Measurements from ENCODE around the gene PCDHA13. TPM values are rescaled to one million over a fixed set of nuclear protein-coding genes. Genes with fewer than 3 reads are reported as not detected.
A peak's percentile ranks its signal among the peaks of the same experiment; 100 is the strongest.
"Not testable (repeated sequence)": the region's sequence is repeated elsewhere in the genome, so short reads cannot be mapped to it uniquely, and the experiment has no call there.

The PCDHA13 gene
- total RNA-seq, result 1 to 10 TPM in 3 of 4 donors, under 1 TPM in 1; 0.66 to 3.0 (median 1.7) TPM

- peaks cover 0 to 54% (median 5%) of the 10 kb centered on the region in 4 donors for H3K9me3 ChIP-seq
- no peak for DNase-seq (ENCODE audit: low spot score in 2 of 2)
- no peak within 1 kb of the TSS for H3K27ac ChIP-seq
- no peaks in the 10 kb centered on the region for H3K27me3 ChIP-seq
- 7 to 12% methylated on average over 26 to 35 of the region's 35 CpGs for WGBS, 2 donors
- peak within 1 kb of the TSS in 3 of 4 donors; percentile 7 to 35 (median 7) for H3K4me3 ChIP-seq
- H3K4me1 ChIP-seq, result no peaks in the 10 kb centered on the region
- no peak for TF ChIP-seq EP300 (IDR thresholded peaks at IDR 0.05)
- TF ChIP-seq POLR2A (IDR thresholded peaks at IDR 0.05), result no peak
- peak in 3 of 5 experiments; percentile 24 to 42 (median 33) for TF ChIP-seq CTCF (IDR thresholded peaks at IDR 0.05)
- H3K36me3 ChIP-seq, result no peaks in the 10 kb centered on the region
These were observed at the start of gene PCDHA13 for GRCh38 chr5:140881889-140882590. TSS of gene PCDHA13 (plus strand) at chr5:140882124. CDS start at chr5:140882269, 145 bp downstream.

GRCh38 chr5:140833993-140834392, 47.9 kb upstream of the PCDHA13 start, which contains the start of gene PCDHA7:
TSS of gene PCDHA7 (plus strand) at chr5:140834269. CDS start at chr5:140834384, 115 bp downstream.
- WGBS, 2 donors, result 10 to 19% methylated on average over 8 of the region's 8 CpGs

GRCh38 chr5:140834439-140835008, 47.4 kb upstream of the PCDHA13 start:
- H3K4me3 ChIP-seq, result peak overlapping the region in 1 of 4 donors; percentile 41
- H3K36me3 ChIP-seq, result peaks cover 0 to 13% (median 0%) of the 10 kb centered on the region in 3 donors
- H3K9me3 ChIP-seq, result peaks cover 0 to 45% (median 4%) of the 10 kb centered on the region in 4 donors
- H3K27ac ChIP-seq; DNase-seq (ENCODE audit: low spot score in 2 of 2); H3K4me1 ChIP-seq; H3K27me3 ChIP-seq: not testable (repeated sequence)
- 8 to 21% methylated on average over 7 to 25 of the region's 38 CpGs for WGBS, 2 donors

More at GRCh38 chr5:140833993-140834392, 47.9 kb upstream of the PCDHA13 start, which contains the start of gene PCDHA7:
- no peak within 1 kb of the TSS for H3K27ac ChIP-seq
- peak in 1 of 5 experiments; percentile 5 for TF ChIP-seq CTCF (IDR thresholded peaks at IDR 0.05)
- no peak for TF ChIP-seq EP300 (IDR thresholded peaks at IDR 0.05)
- H3K27me3 ChIP-seq, result no peaks in the 10 kb centered on the region
- peaks cover 0 to 16% (median 0%) of the 10 kb centered on the region in 3 donors for H3K36me3 ChIP-seq
- H3K4me1 ChIP-seq, result no peaks in the 10 kb centered on the region
- H3K4me3 ChIP-seq, result peak within 1 kb of the TSS in 1 of 4 donors; percentile 41
- peaks cover 0 to 50% (median 4%) of the 10 kb centered on the region in 4 donors for H3K9me3 ChIP-seq
- DNase-seq (ENCODE audit: low spot score in 2 of 2), result no peak

GRCh38 chr5:140835622-140836510, 46.1 kb upstream of the PCDHA13 start:
- no peak overlapping the region for H3K27ac ChIP-seq
- no peaks in the 10 kb centered on the region for H3K27me3 ChIP-seq
- TF ChIP-seq EP300 (IDR thresholded peaks at IDR 0.05), result no peak
- TF ChIP-seq POLR2A (IDR thresholded peaks at IDR 0.05), result no peak
- no peak for TF ChIP-seq CTCF (IDR thresholded peaks at IDR 0.05)
- peaks cover 0 to 37% (median 5%) of the 10 kb centered on the region in 4 donors for H3K9me3 ChIP-seq
- H3K4me1 ChIP-seq, result no peaks in the 10 kb centered on the region
- 49 to 53% methylated on average over 59 to 74 of the region's 103 CpGs for WGBS, 2 donors
- no peak overlapping the region for H3K4me3 ChIP-seq
- H3K36me3 ChIP-seq, result peaks cover 0 to 6% (median 0%) of the 10 kb centered on the region in 3 donors
- DNase-seq (ENCODE audit: low spot score in 2 of 2), result no peak
